HG03280 (cell line): ENCODE measurements around the gene EPHA4.

Source experiments
- ATAC-seq: cut with Tn5 transposase; IDR thresholded peaks from one replicate; pipeline ENCODE4 v1.9.1; 2021; ENCODE audit warnings: mild to moderate bottlenecking, moderate library complexity; ENCODE audit not compliant: unreplicated experiment

The EPHA4 gene

DNA sequence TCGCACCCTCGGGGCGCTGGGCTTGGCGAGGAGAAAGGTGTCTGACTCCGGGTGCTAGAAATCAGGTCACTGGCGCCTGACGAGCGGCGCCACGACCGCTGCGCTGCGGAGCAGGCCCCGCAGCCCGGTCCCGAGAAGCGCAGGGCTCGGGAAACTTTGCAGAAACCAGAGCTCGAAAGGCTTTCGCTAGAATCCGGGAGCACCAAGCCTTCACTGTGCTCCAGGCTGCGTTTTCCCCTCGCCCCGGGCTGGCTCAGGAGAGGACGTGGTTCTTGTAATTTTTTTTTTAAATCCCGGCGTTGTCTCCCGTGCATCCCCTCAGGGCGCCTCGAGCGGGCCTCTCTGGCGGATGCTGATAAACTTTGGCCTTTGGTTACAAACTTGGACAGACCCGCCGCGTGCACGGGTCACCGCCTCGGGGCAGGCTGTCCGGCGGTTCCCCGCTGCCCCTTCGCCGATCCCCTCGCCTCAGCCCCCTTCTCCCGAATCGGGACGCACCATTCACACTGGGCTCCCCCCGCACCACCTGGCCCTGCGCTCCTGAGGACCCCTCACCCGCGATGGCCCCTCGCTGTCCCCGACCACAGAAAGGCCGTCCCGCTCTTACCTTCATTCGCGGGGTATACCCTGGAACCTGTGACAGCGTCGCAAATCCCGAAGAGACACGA, 419 bp downstream of the EPHA4 start:
- ATAC-seq: peak; percentile 9

- no peak for ATAC-seq
These were observed 1.0 kb downstream of the EPHA4 start for GRCh38 chr2:221571025-221571550.

- ATAC-seq: no peak
These were observed 1.7 kb downstream of the EPHA4 start for GRCh38 chr2:221570321-221570935.

- no peak for ATAC-seq
These were observed 2.2 kb downstream of the EPHA4 start for GRCh38 chr2:221569871-221570270.

DNA sequence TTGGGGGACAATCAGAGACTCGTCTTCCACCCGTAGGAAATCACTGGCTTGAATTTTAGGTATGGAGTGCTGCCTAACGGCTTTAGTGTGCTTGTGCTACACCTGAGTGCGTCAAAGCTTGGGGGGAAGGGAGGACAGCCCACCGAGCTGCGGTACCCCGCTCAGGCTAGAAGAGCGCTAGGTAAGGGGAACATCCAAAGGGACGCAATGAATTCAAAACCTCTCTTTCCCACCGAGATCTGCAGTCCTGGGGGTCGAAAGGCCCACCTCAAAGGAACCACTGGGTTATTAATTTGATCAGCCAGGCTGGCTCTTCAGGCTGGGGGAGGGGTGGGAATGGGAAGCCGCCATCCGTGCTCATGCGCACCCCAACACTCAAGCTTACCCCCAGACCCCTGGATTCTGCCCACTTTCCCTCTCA, 2.7 kb downstream of the EPHA4 start:
- no peak for ATAC-seq

GRCh38 chr2:221568299-221568698, 3.8 kb downstream of the EPHA4 start:
- no peak for ATAC-seq

- no peak for ATAC-seq
These were observed 4.3 kb downstream of the EPHA4 start for GRCh38 chr2:221567809-221568208.

GRCh38 chr2:221567231-221567760, 4.8 kb downstream of the EPHA4 start:
- ATAC-seq: no peak

GRCh38 chr2:221563270-221563985, 8.7 kb downstream of the EPHA4 start:
- no peak for ATAC-seq

DNA sequence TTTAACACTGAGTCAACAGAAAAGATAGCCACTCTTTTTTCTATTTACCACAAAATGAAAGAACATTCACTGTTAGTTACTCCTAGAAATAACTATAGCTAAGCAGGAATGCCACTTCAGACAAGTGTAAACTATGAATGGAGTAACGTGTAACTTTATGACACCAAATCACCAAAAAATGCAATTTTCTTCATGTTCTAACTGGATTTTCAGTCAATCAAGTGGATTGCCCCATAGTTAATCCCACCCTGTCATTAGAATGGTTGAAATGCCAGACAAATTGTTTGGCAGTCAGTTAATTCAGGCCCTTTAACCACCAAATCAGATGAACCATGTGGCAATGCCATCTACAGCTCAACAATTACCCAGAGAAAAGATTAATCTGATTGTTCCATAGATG, 9.9 kb downstream of the EPHA4 start:
- no peak for ATAC-seq

DNA sequence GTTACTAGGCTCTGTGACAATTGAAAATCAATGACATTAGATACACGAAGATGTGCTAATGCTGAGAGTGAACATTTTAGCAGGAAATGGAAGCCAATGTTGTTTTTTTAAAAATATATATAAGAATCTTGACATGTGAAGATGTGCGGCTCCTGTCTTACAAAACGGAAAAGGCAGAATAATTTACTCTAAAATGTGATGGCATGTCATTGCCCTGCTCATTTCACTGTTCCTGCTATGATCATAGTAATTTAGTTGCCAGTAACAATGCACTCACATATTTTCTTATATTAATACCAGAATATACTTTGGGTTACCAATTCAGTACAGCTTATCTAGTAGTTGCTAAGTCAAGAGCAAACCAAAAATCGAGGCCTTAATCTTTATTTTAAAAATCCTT, 10.3 kb downstream of the EPHA4 start:
- no peak for ATAC-seq

DNA sequence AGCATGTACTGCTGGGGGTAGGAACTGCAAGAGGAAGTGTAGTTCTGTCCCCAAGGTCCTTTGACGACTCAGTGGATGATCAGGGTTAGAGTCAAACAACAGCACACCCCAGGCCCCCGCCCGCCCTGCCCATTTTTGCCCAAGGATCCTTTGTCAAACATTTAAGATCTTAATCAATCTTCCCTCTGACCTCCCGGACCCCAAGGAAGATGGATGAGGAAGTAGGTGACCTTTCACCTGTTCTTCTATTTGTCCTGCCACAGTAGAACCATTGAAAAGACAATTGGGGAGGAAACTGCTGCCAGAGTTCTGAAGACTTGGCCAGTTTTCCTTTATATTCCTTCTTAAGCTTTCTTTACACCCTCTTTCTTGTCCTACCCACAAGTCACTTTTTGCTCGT, 12.1 kb downstream of the EPHA4 start:
- no peak for ATAC-seq

DNA sequence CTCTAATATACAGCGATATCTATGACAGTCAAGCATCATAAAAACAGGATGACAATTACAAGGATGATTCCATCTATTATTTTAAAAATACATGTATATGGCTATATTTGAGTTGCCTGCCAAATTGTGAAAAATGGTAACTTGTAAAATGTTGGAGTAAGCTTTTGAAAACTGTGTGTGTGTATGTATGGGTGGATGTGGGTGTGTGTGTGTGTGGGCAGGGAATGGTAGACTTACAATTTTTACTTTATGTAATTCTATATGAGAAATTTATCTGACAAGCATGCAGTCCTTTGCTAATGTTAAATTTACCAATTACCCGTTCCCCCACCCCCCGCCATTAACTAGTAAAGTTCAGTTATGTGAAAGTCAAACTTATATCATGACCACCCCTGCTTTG, 14.0 kb downstream of the EPHA4 start:
- ATAC-seq: no peak

GRCh38 chr2:221555494-221555846, 16.6 kb downstream of the EPHA4 start:
- ATAC-seq: peak; percentile 46

GRCh38 chr2:221554769-221555493, 17.2 kb downstream of the EPHA4 start:
- ATAC-seq: peak; percentile 97

DNA sequence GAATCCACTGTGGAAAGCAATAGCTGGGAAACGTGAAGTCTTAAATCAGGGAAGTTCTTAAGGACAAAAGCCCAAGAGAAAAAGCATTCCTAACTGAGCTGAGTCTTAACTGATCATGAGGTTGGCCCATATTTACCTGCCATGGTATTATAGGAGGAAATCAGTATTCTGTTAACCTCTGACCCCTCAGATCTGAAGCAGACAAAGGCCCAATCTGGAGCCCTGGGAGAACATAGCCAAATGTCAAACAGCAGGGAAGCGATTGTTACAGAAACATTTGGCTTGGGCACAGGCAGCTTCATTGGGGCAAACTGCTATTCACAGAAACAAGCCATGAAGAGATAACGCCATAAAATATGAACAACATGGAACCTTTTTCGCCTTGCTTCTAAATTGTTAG, 18.8 kb downstream of the EPHA4 start:
- ATAC-seq: no peak

DNA sequence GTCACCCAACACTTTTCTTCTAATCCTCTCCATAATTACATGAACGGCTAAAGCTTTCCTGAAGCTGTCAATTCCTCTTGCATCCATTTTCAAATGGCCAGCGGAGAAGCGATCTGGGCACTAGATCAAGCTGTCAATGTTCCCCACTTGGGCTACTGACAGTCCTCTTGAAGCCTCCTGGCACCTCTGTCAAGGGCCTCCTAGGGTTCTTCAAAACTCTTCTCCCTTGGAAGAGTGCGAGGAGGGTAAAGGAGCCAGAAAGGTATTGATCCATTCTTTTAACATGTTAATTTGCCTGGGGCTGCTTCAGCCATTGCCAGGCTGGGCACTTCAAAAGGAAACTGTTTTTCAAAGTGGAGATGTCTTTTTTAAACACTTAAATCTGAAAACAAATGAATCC, 19.8 kb downstream of the EPHA4 start:
- no peak for ATAC-seq

DNA sequence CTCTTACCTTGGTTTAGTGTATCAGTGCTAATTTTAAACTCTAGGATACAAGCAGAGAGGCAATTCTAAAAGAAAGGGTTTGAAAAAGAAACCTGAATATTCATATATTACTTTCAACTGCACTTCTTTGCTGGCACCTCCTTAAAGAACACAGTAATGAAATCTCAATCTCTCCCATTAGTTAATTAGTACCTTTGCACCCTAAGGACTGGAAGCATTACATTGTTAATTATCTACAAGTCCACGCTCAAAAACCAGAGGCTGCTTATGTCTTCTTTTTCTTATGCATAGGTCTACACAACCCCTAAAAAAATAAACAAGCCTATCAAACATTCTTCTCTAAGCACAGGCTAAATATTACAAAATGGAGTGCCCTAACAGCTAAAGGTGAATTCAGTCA, 20.2 kb downstream of the EPHA4 start:
- ATAC-seq: no peak

DNA sequence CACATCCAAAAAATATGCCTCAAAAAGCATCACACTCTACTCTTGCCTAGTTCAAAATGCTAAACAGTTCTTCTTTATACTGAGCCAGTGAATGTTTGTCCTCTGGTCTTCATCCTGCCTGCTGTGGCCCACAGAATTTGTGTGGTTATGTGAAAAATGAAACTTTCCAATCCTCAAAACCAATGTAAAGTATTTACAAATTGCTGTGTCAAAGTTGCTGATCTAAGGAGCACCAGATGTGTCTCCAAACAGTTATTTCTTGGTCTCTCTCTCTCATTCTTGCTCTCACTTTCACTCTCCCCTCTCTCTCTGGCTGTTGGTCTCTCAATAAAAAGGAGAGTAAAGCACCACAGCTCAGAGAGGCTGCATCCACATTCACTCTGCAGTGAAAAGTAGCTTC, 23.0 kb downstream of the EPHA4 start:
- ATAC-seq: peak; percentile 83

DNA sequence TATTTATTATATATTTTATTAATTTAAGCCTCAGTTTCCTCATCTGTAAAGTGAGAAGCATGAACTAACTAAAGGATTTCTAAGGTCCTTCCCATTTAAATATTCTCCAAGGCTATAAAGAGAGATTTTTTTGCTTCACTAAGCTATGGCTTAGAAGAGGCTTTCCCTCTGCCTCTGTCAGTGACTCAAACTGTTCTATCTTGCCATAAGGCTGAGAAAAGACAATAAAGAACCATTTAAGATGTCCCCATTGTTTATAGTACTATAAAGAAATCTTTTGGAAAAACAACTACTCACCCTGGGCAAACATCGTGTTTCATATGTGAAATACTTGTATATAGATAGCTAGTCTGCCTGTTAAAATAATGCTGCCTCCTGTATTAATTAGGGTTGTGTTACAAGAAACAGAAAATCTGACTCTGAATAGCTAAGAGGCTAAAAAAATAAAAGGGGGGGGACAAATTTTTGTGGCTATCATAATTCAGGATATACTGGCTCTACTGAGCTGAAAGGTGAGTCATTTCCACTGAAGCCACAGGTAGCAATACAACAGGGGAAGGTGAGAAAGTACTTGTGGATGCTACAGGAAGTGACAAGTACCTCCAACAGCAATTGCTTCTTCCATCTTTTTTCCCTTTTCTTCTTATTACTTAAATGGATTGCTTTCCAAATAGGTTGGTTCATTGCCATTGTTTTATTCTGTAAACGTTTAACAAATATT, 25.4 kb downstream of the EPHA4 start:
- no peak for ATAC-seq
